AG09309 (cell line): Measurements from ENCODE around the gene TTLL7.

ENCODE experiments used
- DNase-seq: peaks from one replicate; pipeline ENCODE4 v3.0.0-alpha.2; 2010; ENCODE audit warnings: low read depth
- H3K4me3 ChIP-seq: 2 replicates; pipeline ENCODE4 v1.5.1; 2011; ENCODE audit warnings: mild to moderate bottlenecking, low read depth, low read length, moderate library complexity; ENCODE audit not compliant: control insufficient read depth
- CTCF ChIP-seq: IDR thresholded peaks from 2 replicates; pipeline ENCODE4 v1.5.1; 2011; ENCODE audit warnings: mild to moderate bottlenecking, low read depth, low read length, inconsistent platforms; ENCODE audit not compliant: insufficient read depth, control insufficient read depth; ENCODE audit errors: missing control alignments

Gene TTLL7

GRCh38 chr1:83960669-83961277 is 38.2 kb downstream of the TTLL7 start:
- TF ChIP-seq CTCF = no peak
- DNase-seq = no peak
- no peak overlapping the region for H3K4me3 ChIP-seq

DNA sequence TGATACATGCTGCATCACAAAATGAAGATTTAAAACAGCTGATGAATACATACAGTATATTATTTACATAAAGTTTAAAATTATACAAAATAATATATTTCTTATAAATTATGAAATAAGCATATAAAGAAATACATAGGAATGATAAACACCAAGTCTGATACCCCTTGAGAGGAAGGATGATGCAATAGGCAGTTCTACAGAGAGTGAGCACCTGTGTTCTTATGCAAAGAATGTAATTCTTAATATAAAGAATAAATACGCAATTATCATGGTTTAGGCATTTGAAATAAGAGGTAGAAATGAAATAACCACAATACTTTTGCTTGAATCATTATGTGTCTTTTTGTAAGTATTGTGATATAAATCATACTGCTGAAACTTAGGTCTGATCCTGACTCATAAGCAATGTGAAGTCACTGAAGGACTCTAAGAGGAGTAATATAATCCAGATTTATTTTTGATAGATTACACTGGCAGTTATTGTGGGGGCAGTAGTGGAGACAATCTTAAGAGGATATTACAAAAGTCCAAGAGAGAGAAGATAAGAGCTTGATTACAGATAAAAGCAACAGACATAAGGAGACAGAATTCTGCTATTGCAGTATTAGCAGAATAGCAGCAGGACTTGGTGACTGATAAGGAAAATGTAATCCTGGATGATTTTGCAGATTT is 39.0 kb downstream of the TTLL7 start:
- DNase-seq = peak; percentile 33
- no peak overlapping the region for H3K4me3 ChIP-seq
- TF ChIP-seq CTCF = no peak

DNA sequence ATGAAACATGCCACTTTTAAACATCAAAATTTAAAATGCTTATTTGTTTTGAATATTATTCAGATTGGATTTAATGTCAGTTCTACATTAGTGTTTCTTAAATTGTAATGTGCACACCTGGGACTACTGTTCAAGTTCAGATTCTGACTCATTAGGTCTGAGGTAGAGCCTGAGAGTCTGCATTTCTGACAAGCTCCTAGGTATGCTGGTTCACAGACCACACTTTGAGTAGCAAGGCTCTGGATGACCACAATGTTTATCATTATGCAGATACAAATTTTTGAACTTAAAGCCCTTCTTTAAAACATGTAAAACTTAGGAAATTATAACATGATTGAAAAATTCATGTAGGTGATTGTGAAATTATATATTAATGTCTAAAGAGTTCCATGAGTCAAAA is 40.2 kb downstream of the TTLL7 start:
- no peak for DNase-seq
- TF ChIP-seq CTCF = no peak
- no peak overlapping the region for H3K4me3 ChIP-seq

GRCh38 chr1:83954166-83954823 is 44.6 kb downstream of the TTLL7 start:
- TF ChIP-seq CTCF = no peak
- DNase-seq = no peak
- H3K4me3 ChIP-seq = no peak overlapping the region

DNA sequence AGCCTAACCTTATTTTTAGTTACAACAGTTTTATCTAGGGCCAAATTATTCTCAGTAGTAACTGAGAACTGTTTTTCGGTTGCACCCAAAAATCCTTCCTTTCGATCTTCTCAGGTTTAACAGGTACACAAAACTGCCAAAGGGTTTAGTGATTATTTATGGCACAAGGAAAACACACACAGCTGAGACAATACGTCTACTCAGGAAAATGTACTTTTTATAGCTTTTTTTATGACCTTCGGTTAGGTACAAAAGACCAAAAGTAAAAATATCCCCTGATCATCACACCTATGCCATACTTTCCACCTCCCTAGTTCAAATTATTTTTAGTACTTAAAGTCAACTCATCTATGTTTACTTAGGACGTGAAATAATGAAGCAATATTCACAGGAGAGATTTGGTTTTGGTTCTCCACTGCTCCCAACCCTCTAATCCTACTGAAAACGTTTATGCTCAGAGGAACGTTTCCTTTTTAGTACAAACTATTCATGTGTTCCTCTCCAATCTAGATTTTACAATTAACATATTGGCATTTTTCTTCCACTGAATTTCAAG is 48.7 kb downstream of the TTLL7 start:
- TF ChIP-seq CTCF = no peak
- DNase-seq = no peak
- H3K4me3 ChIP-seq = no peak overlapping the region

DNA sequence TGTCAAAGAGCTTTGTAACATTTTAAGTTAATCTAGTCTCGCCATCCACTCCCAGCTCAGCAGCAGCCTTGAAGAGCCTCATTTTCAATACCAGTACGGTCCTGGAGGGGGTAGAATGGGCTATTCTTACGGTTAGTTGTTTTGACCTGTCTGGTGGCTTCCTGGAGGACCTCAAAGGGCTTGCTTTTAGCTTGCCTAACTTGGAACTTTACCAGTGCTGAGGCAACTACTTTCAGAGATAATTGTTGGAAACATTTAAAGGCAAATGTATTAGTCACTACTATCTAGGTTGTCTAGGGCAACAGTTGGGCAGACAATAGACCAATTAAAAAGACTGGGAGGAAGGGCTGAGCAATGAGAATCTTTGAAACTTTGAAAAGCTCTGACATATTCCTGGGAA is 56.0 kb downstream of the TTLL7 start:
- no peak for TF ChIP-seq CTCF
- DNase-seq = no peak
- no peak overlapping the region for H3K4me3 ChIP-seq
